ENCODE data around the gene KCNC3. TPM values are rescaled to one million over a fixed set of nuclear protein-coding genes. Genes with fewer than 3 reads are reported as not detected.

The KCNC3 gene
- polyA plus RNA-seq, 2 of the 4 experiments (the other 2 are of a cell fraction), result 0.17 to 1.4 TPM

DNA sequence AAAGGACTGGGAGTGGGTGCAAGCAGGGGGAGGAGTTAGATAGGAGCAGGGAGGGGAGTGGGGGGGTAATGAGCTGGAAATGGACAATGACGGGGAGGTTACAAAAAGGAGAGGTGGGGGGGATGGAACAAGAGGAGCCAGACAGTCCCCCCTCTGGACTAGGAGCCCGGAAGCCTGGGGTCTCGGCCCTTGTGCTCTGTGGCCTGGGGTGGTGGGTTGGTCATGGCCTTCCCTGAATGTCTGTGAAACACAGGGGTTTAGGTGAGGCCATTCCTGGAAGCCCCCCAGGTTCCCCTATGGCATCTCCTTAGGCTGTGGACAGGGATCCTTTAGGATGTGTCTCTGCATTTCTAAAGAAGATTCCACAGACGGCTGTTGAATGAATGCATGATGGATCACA lies 12.1 kb downstream of the KCNC3 start:
- 66% methylated on average over 4 of the region's 4 CpGs for WGBS (ENCODE audit: missing lambda C conversion rate)
- Histone ChIP-seq H3K4me1 (peaks cover 21% of the 10 kb centered on the region), H3K4me3 (no peak overlapping the region), H3K27ac (no peak overlapping the region), H3K9me3 (no peaks in the 10 kb centered on the region), H3K4me2 (no peak overlapping the region)
- POLR2A ChIA-PET, result no interaction called here
- DNase-seq (ENCODE audit: low read depth in 1 of 2, low spot score in 1 of 2) (no peak), ATAC-seq (no peak), FAIRE-seq (no peak)
- TF ChIP-seq RARB (CRISPR knock-in tag; IDR thresholded peaks at IDR 0.05) (no peak), MAFK (IDR thresholded peaks at IDR 0.05; ENCODE audit: partially characterized antibody) (no peak), HES2 (IDR thresholded peaks at IDR 0.05) (no peak), JUN (IDR thresholded peaks at IDR 0.05) (no peak), CTCF (IDR thresholded peaks at IDR 0.05) (no peak), GATA3 (IDR thresholded peaks at IDR 0.05; ENCODE audit: borderline replicate concordance) (no peak)
- CTCF ChIA-PET, result interaction anchor here (1.0 to 2.4 kb wide), 4 partner anchors 11 to 170 kb away, joined by 4 to 15 read pairs (median 9); partner anchors contain the start of gene KCNC3

- POLR2A ChIA-PET, result interaction anchor here (0.5 to 1.5 kb wide), 5 partner anchors 13 to 169 kb away, joined by 3 to 23 read pairs (median 7); partner anchors contain the start of gene KCNC3
- peak; percentile 28; the same call in 1 of the 2 replicates for TF ChIP-seq POLR2A (IDR thresholded peaks at IDR 0.05; ENCODE audit: low read length)
- peak; percentile 68 for TF ChIP-seq REST (IDR thresholded peaks at IDR 0.05)
- 0 out of 2 replicates have a peak, but pooled peaks have one; percentile 32 for TF ChIP-seq MAZ (IDR thresholded peaks at IDR 0.05; ENCODE audit: borderline replicate concordance, low read depth, low read length)
- TF ChIP-seq MAX (IDR thresholded peaks at IDR 0.05), result no peak
- TF ChIP-seq ELK1 (IDR thresholded peaks at IDR 0.05; ENCODE audit: low read depth, low read length), result 0 out of 2 replicates have a peak, but pooled peaks have one; percentile 38
- no peak for TF ChIP-seq MYC (IDR thresholded peaks at IDR 0.05; ENCODE audit: borderline replicate concordance, low read length)
- peak; percentile 83 for TF ChIP-seq CHD2 (IDR thresholded peaks at IDR 0.05; ENCODE audit: low read length, partially characterized antibody)
- TF ChIP-seq CHD4 (IDR thresholded peaks at IDR 0.05; ENCODE audit: borderline replicate concordance), result 0 out of 2 replicates have a peak, but pooled peaks have one; percentile 46
- DNase-seq (ENCODE audit: low read depth in 1 of 2, low spot score in 1 of 2), result peak; percentile 68 to 76
- Histone ChIP-seq H3K27ac (peak overlapping the region; percentile 70 to 82), H3K4me3 (peak overlapping the region; percentile 46), H3K4me1 (peaks cover 23% of the 10 kb centered on the region), H3K9me3 (no peaks in the 10 kb centered on the region), H3K4me2 (peak overlapping the region; percentile 82)
- peak; percentile 49 to 77; a peak in 5 of 6 replicates for ATAC-seq
- CTCF ChIA-PET, result interaction anchor here (0.6 to 2.4 kb wide), 14 partner anchors 10 to 180 kb away, joined by 3 to 15 read pairs (median 4); partner anchors contain the start of gene KCNC3
- WGBS (ENCODE audit: missing lambda C conversion rate), result 5% methylated on average over 14 of the region's 18 CpGs
- no peak for FAIRE-seq
These were observed 13.3 kb downstream of the KCNC3 start for GRCh38 chr19:50315773-50316448.

Measured in A549 (cell line).